Tibial artery (tissue), 4 donors: Measurements from ENCODE around the gene CAMTA1.

Experiments used
- DNase-seq, 2 donors: peaks; one replicate each; pipeline ENCODE4 v3.0.0-alpha.2; 2019
- H3K27ac ChIP-seq, 2 donors: fragments of 200-600 bp; sonication (generic) in 1 of 2; 1 replicate in 1 of 2; 2 replicates in 1 of 2; pipeline ENCODE4 v1.5.1; 2018 to 2019; ENCODE audit warnings: mild to moderate bottlenecking in 1 of 2
- H3K27me3 ChIP-seq, 2 donors: fragments of 200-600 bp; sonication (generic) in 1 of 2; one replicate each; pipeline versions ENCODE4 v1.5.1 to v1.6.0; 2016 to 2019
- H3K36me3 ChIP-seq, 3 donors: fragments of 200-600 bp; sonication (generic) in 2 of 3; one replicate each; pipeline ENCODE4 v1.5.1; 2016 to 2019; ENCODE audit warnings: mild to moderate bottlenecking in 2 of 3
- H3K4me1 ChIP-seq, 4 donors: fragments of 200-600 bp; sonication (generic) in 2 of 4; 1 replicate in 3 of 4; 2 replicates in 1 of 4; pipeline ENCODE4 v1.5.1; 2016 to 2019
- H3K4me3 ChIP-seq, 2 donors: fragments of 200-600 bp; sonication (generic) in 1 of 2; 1 replicate in 1 of 2; 2 replicates in 1 of 2; pipeline ENCODE4 v1.5.1; 2018 to 2019; ENCODE audit warnings: mild to moderate bottlenecking in 2 of 2
- H3K9me3 ChIP-seq, 3 donors: fragments of 200-600 bp; sonication (generic) in 1 of 3; one replicate each; pipeline ENCODE4 v1.5.1; 2016 to 2019
- intact Hi-C: fragments of 100-400 bp; cut with DNase I; formaldehyde crosslinking; loops from one replicate; pipeline ENCODE4 v1.15.0; 2023; ENCODE audit warnings: low total_unique reads
- TF ChIP-seq, protein P1 (sequence below), 2 experiments: fragments of 200-600 bp in 1 of 2; fragments of 450-650 bp in 1 of 2; IDR thresholded peaks; one replicate each; pipeline ENCODE4 v1.5.1; 2017 to 2019; ENCODE audit warnings: antibody characterized with exemption in 2 of 2, mild to moderate bottlenecking in 1 of 2, moderate library complexity in 1 of 2

Gene CAMTA1

DNA sequence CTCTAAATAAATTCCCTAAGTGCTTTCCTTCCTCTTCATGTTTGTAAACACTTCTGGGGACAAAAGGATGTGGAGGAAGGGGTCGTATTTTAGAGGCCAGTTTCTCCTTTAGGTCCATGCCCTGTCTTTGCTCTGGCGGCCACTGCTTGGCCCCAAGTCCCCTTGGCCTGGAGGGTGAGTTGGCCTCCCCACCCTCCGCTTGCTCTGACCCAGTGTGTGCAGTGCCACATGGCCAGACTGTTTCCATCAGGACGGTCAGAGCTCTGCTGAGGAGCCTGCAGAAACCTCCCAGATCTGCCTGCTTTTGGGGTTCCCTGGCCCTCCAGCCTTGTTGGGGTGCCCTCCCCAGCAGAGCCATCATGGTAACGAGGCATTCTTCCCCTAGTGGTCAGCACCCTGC is 127.8 kb downstream of the CAMTA1 start:
- TF ChIP-seq, protein P1, sequence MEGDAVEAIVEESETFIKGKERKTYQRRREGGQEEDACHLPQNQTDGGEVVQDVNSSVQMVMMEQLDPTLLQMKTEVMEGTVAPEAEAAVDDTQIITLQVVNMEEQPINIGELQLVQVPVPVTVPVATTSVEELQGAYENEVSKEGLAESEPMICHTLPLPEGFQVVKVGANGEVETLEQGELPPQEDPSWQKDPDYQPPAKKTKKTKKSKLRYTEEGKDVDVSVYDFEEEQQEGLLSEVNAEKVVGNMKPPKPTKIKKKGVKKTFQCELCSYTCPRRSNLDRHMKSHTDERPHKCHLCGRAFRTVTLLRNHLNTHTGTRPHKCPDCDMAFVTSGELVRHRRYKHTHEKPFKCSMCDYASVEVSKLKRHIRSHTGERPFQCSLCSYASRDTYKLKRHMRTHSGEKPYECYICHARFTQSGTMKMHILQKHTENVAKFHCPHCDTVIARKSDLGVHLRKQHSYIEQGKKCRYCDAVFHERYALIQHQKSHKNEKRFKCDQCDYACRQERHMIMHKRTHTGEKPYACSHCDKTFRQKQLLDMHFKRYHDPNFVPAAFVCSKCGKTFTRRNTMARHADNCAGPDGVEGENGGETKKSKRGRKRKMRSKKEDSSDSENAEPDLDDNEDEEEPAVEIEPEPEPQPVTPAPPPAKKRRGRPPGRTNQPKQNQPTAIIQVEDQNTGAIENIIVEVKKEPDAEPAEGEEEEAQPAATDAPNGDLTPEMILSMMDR (IDR thresholded peaks at IDR 0.05): no peak
- Histone ChIP-seq H3K4me1 (peaks cover 0 to 13% (median 3%) of the 10 kb centered on the region in 4 donors), H3K4me3 (no peak overlapping the region), H3K36me3 (no peaks in the 10 kb centered on the region), H3K9me3 (peaks cover 0 to 8% (median 0%) of the 10 kb centered on the region in 3 donors), H3K27me3 (peaks cover 0 to 44% of the 10 kb centered on the region in 2 donors), H3K27ac (no peak overlapping the region)
- intact Hi-C loops: no loop called here
- DNase-seq: no peak

DNA sequence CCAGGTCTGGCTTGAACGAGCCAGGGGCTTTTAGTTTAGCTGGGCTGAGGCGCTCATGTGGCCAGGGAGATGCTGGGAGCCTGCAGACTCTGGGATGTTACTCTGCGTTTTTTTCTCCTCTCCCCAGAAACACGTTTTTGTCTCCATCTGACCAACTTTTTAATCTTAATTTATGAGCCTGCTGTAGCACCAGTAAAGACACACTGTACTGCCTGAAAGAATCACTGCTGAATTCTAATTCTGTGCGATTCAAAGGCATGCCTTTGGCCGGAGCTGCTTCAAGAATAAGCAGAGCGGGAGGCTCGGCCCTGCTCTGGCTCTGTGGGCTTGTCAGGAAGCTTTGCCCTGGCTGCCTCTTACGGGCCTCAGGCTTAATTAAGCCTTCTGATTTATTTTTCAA is 129.5 kb downstream of the CAMTA1 start:
- peaks cover 0 to 8% (median 0%) of the 10 kb centered on the region in 3 donors for H3K9me3 ChIP-seq
- no peak for DNase-seq
- peaks cover 0 to 41% of the 10 kb centered on the region in 2 donors for H3K27me3 ChIP-seq
- H3K27ac ChIP-seq: no peak overlapping the region
- intact Hi-C loops: no loop called here
- H3K4me3 ChIP-seq: no peak overlapping the region
- peaks cover 0 to 13% (median 3%) of the 10 kb centered on the region in 4 donors for H3K4me1 ChIP-seq
- TF ChIP-seq, protein P1 (IDR thresholded peaks at IDR 0.05): no peak
- no peaks in the 10 kb centered on the region for H3K36me3 ChIP-seq

DNA sequence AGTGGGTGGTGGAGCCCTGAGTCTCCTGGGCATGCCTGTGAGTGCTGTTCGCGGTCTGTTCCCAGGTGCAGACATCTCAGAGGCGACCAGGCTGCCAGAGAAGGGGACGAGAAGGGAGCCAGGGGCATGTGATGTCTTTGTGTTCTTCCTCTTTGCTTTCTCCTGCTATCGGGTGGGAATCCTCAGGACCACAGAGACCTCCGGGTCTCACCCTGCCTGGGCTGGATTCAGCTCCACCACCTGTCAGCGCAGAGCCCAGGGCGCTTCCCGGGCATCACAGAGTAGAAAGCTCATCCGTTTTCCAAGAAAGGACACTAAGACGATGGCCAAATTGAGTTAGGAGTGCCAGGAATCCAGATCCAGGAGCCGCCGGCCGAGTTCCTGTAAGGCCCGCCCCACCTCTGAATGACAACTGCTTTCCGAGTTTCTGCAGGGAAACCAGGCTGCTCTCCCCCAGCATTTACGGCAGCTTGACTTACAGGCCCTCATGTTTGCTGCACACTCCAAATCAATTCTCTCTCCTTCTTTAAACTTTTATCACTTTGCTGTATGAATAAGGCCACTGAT is 130.8 kb downstream of the CAMTA1 start:
- Histone ChIP-seq H3K4me3 (no peak overlapping the region), H3K27ac (no peak overlapping the region), H3K9me3 (peaks cover 0 to 8% (median 0%) of the 10 kb centered on the region in 3 donors), H3K27me3 (peaks cover 0 to 30% of the 10 kb centered on the region in 2 donors), H3K36me3 (no peaks in the 10 kb centered on the region), H3K4me1 (peaks cover 0 to 13% (median 3%) of the 10 kb centered on the region in 4 donors)
- intact Hi-C loops: no loop called here
- no peak for DNase-seq
- TF ChIP-seq, protein P1 (IDR thresholded peaks at IDR 0.05): no peak

DNA sequence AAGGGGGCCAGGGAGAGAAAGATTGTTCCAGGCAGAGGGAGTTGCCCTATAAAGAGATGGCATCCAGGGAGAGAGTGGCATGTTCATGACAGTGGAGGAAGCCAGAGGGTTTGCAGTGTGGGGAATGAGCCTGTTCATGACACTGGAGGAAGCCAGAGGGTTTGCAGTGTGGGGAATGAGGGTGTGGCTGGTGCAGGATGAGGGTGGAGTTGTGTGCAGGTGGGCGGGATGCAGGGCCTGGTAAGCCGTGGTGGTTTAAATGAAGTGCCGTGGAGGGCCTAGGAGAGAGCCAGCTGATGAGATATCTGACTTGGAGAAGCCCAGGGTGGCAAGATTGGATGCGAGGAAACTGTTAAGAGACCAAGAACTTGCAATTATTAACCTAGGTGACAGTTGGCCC is 131.8 kb downstream of the CAMTA1 start:
- no peak overlapping the region for H3K4me3 ChIP-seq
- peaks cover 0 to 8% (median 0%) of the 10 kb centered on the region in 3 donors for H3K9me3 ChIP-seq
- peaks cover 0 to 14% (median 4%) of the 10 kb centered on the region in 4 donors for H3K4me1 ChIP-seq
- TF ChIP-seq, protein P1 (IDR thresholded peaks at IDR 0.05): no peak
- no peak overlapping the region for H3K27ac ChIP-seq
- no peaks in the 10 kb centered on the region for H3K36me3 ChIP-seq
- intact Hi-C loops: no loop called here
- no peak for DNase-seq
- peaks cover 0 to 22% of the 10 kb centered on the region in 2 donors for H3K27me3 ChIP-seq

DNA sequence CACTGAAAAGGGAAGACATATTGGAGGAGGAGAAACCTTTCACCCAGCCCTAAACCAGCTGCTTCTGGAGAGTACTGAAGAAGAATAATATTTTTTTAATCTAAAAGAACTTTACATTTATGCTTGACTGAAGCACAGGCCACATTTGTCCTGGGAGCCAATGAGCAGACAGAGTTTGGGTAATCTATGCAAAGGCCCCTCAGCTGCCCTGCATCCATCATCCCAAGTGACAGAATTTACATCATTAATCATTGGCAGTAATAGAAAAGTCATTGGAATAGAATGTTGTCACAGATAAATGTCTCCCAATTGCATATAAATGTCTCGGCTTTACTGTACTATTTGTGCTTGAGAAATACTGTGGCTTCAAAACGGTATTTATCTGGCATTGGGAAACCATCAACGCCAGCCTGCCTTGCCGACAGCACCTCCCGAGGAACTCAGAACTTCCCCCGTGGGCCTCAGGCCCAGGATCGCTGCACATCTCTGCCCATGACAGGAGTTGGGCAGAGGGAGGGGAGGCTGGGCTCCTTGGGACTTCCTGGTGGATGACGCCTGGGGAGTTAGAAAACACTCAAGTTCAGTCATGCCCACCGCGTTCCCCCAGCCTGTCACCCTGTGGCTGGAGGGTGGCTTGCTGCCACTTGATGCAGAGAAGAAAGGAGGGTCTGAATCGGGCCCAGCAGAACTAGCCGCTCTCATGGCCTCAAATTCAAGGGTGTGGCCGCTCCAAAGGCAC is 133.1 kb downstream of the CAMTA1 start:
- peaks cover 0 to 13% of the 10 kb centered on the region in 2 donors for H3K27me3 ChIP-seq
- no peak overlapping the region for H3K27ac ChIP-seq
- no peak for DNase-seq
- H3K4me1 ChIP-seq: peaks cover 0 to 17% (median 12%) of the 10 kb centered on the region in 4 donors
- peaks cover 0 to 6% (median 0%) of the 10 kb centered on the region in 3 donors for H3K9me3 ChIP-seq
- no peaks in the 10 kb centered on the region for H3K36me3 ChIP-seq
- intact Hi-C loops: no loop called here
- TF ChIP-seq, protein P1 (IDR thresholded peaks at IDR 0.05): no peak
- no peak overlapping the region for H3K4me3 ChIP-seq
